HG02852 (cell line): ENCODE measurements around the gene STK32B.
A peak's percentile ranks its signal among the peaks of the same experiment; 100 is the strongest.

Source experiments
- ATAC-seq: cut with Tn5 transposase; IDR thresholded peaks from one replicate; pipeline ENCODE4 v1.9.1; 2021; ENCODE audit warnings: mild to moderate bottlenecking, moderate library complexity; ENCODE audit not compliant: unreplicated experiment

STK32B gene

DNA sequence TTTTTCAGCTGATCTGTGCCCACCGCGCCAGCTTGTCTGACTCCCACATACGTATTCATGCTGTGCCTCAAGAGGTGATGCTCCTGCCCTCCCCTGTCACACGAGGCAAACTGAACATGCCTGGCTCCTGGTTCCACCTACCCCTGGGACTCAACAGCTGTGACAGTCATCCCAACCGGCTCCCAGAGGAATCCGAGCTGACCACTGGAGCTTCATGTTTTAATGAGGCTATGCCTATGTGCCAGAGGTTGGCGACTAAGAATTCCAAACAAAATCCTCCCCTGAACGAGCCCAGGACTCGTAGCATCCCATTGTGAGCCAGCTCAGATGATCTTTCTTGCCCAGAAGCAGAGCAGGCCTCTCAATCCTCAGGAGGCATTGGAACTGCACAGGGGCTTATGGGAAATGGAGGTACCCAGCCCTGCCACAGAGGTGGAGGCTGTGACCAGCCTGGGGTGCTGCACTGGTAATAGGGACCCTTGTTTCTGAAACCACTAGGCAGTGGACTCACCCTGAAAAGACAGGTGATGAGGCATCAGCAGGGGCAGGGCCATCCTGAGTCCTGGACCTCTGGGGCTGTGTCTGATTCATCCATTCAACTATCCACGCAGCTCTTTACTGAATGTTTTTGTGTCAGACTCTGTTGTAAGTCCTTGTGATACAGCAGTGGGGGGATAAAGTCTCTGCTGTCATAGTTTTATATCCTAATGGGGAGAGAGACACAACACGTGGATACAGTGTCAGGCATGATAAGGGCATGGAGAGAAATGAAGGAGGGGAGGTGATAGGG lies 332.1 kb downstream of the STK32B start:
- no peak for ATAC-seq

GRCh38 chr4:5385741-5386311 lies 334.5 kb downstream of the STK32B start:
- no peak for ATAC-seq

DNA sequence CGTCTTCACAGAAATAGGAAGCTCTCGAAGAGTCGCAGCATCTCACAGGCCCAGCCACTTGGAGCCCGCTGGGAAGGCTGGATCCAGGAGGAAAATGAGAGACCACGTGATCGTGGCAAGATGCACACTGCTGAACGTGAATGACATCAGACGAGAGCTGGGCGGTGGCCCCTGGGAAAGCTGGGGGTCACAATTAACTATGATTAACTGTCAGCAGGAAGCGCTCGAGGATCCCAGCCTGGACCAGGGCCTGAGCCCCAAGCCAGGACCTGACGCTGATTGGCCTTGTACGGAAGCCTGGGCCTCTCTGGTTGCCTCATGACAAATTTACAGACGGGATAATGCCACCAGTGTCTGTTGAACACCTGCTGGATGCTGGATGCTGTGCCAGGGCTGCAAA lies 335.6 kb downstream of the STK32B start:
- no peak for ATAC-seq

DNA sequence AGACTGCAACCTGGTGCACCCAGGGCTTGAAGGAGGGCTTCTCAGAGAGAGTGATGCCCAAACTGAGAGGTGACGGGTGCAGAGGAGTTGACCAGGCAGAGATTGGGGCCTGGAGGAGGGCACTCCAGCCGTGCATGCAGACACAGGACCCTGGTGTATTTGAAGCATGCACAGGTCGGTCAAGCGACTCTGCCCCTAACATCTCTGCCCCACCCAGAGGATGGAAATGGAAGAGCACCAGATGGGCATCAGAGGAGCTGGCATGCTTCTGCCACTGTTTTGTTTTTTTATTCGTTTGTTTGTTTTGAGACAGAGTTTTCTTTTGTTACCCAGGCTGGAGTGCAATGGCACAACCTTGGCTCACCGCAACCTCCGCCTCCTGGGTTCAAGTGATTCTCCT lies 336.2 kb downstream of the STK32B start:
- no peak for ATAC-seq

DNA sequence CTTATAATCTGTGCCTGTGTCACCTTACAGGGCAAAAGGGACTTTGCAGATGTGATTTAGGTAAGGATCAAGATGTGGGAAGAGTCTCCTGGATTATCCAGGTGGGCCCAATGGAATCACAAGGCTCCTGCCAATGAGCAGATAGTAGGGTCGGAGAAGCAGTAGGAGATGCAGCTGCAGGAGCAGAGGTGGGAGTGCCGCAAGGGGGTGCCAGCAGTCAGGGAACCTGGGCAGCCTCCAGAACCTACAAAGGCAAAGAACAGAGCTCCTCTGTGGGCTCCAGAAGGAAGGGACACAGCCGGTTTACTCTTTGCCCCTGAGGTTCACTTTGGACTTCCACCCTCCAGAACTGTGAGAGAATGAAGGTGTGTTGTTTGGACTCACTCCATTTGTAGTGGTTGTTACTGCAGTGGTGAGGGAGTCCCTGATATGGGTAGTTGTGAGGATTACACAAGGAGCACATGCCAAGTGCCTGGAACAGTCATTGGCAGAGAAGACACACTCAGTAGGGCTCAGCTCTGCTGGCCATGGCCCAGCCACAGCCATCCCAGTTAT lies 338.6 kb downstream of the STK32B start:
- ATAC-seq: no peak

DNA sequence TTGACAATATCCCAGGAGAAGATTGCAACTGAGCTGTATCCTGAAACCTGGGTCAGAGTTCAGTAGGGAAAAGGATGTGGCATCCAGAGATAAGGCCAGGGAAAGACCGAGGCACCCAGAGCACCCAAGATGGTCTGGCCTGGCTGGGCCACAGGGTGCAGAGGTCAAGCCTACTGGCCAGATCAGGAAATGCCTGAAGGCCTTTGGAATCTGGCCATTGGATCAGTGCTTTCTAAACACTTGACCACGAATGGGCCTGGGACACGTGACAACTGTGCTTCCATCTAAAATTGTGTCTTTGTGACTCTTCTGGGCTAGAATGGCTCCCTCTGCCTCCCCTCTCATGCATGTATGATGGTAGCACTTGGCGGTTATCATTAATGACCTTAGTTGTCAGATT lies 340.2 kb downstream of the STK32B start:
- ATAC-seq: no peak

- ATAC-seq: no peak
Measured at GRCh38 chr4:5393911-5394513, 342.7 kb downstream of the STK32B start.

DNA sequence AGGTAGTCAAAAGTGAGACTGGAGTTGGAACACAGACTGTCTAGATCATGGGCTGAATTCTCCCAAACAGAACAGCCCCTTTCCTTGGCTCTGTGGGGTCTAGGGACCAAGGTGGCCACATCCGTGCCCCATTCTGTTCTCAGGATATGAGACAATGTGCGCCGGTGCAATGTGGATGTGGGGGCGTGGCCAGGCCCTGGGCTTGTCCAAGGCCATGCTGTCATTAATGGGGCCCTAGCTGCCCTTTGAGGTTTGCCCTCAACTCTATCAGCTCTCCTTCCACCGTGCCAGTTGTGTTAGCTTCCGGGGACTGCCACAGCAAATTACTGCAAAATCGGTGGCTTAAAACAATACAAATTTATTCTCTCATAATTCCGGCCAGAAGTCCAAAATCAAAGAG lies 344.5 kb downstream of the STK32B start:
- no peak for ATAC-seq

DNA sequence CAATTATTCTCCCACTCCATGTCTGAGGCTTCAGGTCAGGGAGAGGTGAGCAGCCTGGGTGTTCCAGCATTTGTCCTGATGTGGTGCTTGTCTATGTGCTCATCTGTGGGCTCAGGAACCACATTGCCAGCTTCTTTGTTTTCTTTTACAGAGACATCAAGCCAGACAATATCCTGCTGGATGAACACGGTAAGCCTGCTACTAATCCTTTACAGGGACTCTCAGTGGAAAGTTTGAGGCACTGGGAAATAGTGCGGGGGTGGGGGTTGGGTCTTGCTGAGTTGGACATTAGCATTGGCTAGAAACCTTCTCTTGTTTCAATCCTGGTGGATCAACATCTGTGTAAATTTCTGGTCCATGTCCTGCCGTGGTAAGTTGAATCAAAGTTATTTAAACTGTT lies 346.8 kb downstream of the STK32B start:
- no peak for ATAC-seq

DNA sequence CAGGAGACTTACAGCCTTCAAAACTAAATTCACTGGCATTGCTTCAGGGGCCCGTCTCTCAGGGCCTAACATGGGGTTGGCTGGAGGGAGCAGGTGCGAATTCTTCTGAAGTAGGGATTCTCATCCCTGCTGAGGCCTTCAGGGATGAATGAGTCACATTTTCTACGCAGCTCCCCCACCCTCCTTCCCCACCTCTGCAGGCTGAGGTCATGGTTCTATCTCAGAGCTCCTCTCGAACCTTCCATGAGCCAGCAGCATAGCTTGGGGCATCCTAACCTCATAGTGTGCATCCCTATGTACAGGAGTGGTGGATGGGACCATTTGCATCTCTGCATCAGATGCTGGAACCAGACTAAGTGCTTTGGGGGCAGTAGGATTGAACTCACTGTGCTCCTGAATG lies 347.8 kb downstream of the STK32B start:
- ATAC-seq: no peak

DNA sequence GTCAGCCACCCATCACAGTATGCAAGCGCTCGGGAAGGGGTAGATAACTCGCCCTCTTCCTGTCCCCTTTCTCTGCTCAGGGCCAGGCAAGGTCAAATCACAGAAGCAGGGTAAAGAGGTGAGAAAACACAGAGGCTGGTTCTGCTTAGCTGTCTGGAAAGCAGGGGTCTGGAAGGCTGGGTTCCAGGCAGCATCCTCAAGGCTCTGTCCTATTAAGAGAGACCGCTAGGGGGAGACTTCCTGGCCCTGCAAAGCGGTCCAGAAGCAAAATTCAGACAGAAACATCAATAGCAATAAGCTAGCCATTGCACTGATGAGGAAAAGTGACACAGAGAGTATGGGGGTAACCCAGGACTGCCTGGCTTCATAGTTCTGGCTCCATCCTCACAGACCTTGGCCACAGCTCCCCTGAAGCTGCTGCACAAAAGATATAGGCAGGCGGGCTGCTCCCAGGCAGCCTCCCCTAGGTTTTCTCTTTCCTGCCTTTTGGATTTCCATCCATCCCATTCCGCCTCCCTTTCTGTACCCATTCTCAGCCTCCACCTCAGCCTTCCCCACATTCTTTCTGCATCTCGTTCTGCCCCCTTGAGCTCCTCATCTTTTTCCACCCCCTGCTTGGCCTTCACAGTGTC lies 348.6 kb downstream of the STK32B start:
- ATAC-seq: no peak

- ATAC-seq: no peak
Measured at GRCh38 chr4:5403746-5404497, 352.6 kb downstream of the STK32B start.

- no peak for ATAC-seq
Measured at GRCh38 chr4:5409237-5409636, 358.0 kb downstream of the STK32B start.

GRCh38 chr4:5409972-5410618 lies 358.8 kb downstream of the STK32B start:
- ATAC-seq: no peak

DNA sequence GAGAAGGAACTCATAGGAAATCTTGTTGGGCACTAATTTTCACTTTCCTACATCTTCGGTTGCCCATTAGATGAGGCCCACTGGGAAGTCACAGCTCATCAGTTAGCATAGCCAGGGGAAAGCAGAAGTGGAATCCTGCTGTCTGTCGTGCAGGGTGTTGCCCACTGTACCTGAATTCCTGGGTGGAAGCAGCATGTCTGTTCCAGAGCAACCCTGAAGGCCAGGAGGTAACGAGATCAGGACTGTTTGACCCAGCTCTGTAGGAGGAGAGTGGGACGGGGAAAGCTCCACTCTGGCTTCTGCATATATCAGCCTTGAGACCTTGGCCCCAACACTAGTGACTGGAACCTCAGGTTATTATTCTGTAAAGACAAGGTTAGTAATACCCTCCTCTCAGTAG lies 361.0 kb downstream of the STK32B start:
- no peak for ATAC-seq

- ATAC-seq: no peak
Measured at GRCh38 chr4:5412751-5413150, 361.5 kb downstream of the STK32B start.

DNA sequence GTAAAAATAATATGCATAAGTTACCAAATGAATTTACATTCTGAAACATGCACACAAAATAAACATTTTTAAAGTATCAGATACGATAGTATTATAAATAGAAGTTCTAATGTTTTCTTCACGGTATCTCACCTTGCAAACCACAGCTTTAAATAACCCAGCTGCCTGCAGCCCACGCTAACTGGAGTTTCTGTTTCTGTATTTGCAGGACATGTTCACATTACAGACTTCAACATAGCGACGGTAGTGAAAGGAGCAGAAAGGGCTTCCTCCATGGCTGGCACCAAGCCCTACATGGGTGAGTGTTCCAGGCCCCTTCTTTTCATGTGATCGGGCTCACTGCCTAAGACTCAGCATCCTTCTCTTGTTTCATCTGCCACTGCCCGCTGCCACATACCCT lies 365.4 kb downstream of the STK32B start:
- peak; percentile 48 for ATAC-seq

GRCh38 chr4:5420266-5420665 lies 369.0 kb downstream of the STK32B start:
- ATAC-seq: no peak

DNA sequence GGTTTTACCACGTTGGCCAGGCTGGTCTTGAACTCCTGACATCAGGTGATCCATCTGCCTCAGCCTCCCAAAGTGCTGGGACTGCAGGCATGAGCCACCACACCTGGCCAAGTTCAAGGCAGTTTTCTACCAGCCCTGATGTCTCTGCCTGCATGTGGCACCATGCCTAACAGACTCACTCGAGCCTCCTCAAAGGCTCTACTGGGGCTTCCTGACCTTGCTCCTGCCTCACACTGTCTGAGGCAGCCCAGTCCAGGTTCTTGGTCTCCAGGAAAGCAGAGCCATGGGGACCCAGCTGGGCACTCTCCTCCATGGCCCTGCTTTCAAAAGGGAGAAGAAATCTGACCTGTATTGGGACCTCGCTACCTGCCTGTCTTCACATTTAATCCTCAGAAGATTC lies 370.1 kb downstream of the STK32B start:
- no peak for ATAC-seq

DNA sequence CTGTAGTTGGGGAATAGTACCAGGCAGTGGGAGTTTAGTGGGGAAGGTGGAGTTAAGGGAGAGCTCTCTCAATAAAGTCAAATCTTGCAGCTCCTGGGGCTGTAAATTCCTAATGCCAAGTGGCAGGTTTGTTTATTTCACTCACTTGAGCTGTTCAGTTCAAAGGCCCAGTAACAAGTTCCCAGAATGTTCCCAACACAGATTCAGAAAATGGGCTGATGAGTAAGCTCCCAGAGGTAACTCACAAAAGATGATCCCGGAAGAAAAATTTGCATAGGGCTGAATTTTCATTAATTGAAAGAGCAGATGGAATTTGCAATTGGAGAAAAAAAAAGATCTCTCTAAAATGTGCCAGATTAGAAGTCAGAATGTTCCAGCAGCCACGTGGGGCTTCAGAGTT lies 370.9 kb downstream of the STK32B start:
- ATAC-seq: no peak
